CD4-positive, alpha-beta T cell treated with Interleukin-15 for 1 hour (primary cell): ENCODE results near the gene CCDC148.

Experiments used
- DNase-seq: peaks from one replicate; pipeline ENCODE4 v3.0.0-alpha.2; 2020

The CCDC148 gene

DNA sequence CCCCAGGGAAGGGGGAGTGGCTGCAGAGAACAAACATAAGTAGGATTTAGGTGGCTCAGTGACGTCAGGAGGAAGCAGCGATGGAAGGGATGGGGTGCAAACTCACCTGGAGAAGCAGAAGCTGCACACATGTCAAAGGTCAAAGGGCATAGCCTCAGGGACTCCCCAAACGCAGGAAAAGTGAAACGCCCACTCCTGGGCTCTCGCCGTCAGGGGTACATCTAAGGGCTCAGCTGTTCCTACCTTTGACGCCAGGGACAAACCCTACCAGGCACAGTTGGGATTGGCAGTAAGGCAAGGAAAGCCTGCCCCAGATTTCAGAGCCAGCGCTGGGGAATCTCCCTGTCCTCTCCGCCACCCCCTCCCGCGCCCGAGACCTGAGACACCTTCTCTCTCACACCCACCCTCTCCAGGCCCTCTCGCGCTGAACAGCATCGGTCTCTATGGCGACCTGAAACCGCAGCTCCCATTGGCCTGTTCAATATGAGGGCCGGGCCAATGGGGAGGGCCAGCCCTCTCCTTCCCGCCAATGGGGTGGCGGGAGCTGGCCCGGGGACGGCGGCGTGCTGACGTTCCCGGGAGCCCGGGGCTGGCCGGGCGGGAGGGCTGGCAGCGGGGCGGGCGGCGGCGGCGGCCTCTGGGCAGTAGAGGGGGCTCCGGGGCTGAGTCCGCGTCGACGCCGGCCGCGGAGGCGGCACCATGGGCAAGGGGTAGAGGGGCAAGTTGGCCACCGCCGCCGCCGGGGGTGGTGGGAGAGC, at the start of gene CCDC148, which contains the start of gene PKP4:
Gene CCDC148, minus strand, starts transcription at position 445 of the 758 bp plus-strand sequence. Its CDS starts 314 bp downstream, at position 131.
Gene PKP4, plus strand, starts transcription at position 644 of the 758 bp plus-strand sequence. CDS start 76,233 bp downstream, outside the sequence.
- DNase-seq, result peak; percentile 92

DNA sequence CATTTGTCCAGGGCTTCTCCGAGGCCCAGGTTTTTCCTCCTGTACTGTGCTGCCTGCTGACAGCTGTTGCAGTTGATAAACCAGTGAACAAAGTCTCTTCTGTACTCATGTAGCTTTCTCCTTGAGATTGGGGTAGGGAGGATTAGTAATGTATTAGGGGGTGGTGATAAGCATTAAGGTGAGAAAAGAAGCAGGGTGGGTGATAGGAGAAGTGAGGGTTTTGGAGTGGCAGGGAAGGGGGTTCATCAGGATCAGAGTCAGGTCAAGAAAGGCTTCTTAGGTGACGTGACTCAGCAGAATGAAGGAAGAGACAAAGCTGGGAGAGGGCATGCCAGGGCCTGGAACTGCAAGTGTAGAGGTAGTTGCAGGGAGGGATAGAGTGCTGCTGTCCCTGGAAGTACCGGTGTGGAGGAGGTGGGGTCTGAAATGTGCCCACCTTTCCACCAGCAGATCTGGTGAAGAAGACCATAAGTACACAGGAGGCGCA, 48.9 kb upstream of the CCDC148 start:
- DNase-seq, result no peak

DNA sequence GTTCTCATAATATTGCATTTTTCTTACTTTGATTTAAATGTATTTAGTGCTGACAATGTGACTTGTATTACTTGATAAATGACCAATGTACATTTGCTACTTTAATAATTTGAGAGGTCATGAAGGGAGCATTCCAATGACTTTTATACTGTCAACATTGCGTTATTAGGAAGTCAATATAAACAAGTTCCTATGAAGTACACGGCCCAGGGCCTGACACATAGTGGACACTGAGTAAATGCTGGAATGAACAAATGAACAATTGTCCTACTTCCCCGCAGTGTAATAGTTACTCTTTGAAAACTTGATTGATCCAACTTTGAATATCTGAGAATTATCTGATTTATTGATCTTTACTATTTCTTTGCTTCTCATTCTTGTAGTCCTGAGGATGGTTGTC, 47.5 kb upstream of the CCDC148 start:
- DNase-seq, result no peak

DNA sequence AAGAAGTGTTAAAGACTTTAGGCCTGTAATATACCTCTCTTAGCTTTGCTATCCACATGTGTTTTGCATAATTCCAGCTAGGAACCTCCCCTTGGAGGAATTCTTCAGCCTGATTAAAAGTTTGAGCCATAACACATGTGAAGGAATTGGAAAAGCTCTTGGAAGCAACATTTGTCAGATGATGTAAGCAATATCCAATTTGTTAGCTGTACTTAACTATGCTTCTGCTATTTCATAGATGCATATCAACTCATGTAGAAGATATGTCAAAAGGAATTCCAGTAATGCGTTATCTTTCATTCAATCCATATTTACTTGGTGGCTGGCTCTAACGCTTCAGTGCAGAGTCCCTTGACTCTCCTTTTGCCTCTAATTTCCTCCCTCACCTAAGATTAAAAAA, 46.4 kb upstream of the CCDC148 start:
- DNase-seq, result no peak

DNA sequence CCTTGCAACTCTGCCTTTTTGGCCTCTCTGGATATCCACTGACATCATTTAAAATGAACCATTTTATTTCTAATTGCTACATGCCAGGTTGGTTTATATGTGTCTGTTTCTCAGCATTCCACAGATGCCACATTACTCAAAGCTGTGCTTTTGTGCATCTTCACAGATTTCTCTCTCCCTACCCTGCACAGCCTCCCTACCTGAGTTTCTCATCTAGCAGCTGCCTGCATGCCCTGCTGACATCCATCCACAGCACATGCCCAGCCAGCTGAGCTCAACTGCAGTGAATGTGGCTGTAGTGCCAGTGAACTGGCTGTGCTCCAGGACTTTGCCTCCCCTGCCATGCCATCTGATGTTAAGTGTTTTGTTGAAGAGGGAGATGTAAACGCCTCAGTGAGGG, 44.7 kb upstream of the CCDC148 start:
- no peak for DNase-seq

DNA sequence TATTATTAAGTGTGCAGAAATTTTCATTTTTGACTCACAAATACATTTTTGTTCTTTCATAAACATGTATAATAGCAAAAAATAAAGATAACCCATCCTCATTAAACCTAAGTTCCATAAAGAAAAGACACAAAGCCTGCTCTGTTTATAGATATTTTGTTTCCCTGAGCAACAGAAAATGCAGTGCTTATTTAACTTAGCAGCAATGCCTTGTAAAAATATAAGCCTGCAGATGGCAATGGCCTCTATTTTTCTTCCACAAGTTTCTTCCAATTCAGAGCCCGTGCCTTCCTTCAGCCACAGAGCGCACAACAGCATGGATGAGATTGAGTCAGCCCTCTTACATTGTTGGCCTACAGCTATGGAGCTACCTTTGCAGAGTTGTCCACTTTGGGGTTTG, 43.8 kb upstream of the CCDC148 start:
- DNase-seq, result no peak

DNA sequence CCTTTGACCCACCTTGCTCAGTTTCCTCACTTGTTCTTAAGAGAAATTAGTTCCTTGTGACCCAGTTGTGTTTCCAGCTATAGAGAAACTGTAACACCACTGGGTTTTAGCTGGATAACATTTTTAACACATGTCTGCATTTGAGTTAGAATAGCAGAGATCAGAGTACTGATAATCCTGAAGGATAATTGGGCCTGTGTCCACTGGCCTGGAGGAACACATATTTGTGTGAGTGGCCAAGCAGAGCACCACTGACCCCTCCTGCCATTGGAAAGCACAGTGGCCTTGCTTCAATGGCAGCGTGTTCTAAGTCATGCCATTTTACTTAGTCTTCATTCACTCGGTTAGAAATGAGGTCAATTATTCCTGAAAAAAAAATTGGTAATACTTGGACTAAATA, 42.8 kb upstream of the CCDC148 start:
- no peak for DNase-seq

DNA sequence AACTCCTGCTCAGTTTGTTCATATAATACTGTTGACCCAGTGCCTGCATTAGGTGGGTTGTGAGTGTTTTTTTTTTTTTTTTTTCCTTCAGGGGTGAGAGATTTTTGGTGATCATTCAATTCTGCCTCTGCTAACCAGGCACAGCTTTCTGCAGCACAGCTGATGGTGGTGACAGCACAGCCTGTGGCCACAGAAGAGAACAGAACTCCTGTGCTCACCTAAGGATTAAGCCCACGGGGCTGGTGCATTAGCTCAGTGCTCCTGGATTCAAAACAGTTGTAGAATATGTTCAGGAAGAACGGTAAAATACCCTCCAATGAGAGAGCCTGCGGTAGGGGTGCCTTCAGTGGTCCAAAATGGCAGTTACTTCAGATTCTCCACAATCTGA, 42.2 kb upstream of the CCDC148 start:
- DNase-seq, result no peak

DNA sequence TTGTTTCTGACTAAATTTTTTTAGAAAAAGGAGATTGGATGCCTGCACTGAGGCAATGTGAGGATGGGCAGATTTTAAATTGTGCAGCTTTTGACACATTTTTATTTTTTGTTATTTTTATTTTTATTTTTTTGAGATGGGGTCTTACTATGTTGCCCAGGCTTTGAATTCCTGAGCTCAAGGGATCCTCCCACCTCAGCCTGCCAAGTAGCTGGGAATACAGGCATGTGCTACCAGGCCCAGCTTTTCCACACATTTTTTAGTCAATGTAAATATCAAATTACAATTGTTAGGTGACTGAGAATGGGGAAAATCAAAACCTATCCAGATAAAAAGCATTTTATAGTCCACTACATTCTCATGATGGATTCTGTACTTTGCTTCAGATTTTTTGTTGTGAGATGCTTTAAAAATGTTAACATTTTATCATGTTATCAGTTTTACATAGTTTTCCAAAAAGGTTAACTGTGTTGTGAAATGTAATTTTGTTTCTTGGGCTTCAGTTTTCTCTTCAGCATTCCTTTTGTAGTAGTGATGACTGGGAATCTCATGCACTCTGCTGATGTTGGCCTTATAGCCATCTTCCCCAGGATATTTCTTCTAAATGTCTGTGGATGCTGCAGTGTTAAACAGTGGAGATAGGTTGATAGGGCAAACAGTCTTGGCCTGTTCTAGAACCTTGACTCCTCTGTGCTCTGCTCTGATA, 41.6 kb upstream of the CCDC148 start:
- DNase-seq, result no peak

DNA sequence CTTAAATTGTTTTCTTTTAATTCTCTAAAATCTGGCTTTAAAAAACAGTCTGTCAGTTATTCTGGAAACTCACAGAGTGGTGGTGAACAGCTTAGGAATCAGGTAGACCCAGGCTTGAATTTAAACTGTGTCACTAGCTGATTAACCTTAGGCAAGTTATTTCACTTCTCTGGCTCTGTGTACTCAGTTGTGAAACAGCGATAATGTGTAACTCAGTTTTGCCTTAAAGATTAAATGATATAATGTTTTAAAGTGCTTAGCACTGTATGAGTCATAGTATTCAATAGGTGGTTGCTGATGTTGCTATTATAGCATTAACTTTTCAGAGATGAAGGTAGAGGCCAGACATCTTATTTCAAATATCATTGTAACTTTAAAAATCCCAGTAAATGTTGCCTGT, 40.9 kb upstream of the CCDC148 start:
- no peak for DNase-seq

DNA sequence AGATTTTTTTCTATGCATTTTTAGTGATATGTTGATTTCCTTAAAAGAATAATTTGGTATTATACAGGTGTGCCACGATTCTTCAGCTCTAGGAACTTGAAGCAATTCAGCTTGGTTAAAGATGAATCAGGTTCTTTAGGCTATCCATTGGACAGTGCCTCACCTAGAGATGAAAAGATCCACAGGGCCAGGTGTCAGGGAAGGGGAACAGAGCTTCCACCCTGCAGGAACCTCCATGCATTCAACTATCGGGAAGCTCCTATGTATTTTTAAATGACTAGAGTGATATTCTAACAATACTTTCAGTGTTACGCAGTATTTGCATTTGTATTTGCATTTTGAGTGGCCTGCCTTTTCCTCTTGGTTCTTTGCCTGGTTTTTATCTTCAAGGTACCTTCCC, 40.4 kb upstream of the CCDC148 start:
- DNase-seq, result no peak

DNA sequence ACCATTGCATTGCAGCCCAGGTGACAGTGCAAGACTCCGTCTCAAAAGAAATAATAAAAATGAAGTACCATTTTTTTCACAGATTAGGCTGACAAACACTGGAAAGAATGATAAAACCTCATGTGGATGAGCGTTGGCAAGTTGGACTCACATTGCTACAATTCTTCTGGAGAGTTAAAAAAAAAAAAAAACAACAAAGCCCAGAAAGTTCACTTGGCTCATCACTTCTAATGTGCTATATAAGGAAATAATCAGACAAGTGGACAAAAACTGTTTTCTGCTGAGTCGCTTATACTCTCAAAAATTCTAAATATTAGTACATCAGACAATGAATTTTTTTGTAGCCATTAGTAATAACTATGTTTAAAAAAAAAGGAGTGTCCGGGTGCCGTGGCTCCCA, 38.6 kb upstream of the CCDC148 start:
- DNase-seq, result no peak

DNA sequence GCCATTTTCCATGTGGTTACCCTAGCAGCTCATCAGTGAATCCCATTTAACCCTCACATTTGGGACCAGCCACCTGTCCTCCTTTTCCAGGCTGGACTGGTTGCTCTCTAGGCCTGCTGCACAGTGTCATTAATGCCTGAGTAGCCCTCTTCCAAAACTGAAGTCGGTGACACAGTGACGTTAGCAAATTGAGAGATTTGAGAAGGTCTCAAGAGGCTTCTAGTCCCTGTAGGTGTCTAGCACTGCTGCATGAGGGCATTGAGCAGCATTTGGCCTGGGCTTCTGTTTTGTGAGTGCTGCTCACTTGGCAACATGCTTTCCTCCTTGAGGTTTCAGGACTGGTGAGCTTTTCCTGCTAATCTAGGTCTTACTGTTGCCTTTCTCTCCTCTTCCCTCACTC, 36.9 kb upstream of the CCDC148 start:
- no peak for DNase-seq

DNA sequence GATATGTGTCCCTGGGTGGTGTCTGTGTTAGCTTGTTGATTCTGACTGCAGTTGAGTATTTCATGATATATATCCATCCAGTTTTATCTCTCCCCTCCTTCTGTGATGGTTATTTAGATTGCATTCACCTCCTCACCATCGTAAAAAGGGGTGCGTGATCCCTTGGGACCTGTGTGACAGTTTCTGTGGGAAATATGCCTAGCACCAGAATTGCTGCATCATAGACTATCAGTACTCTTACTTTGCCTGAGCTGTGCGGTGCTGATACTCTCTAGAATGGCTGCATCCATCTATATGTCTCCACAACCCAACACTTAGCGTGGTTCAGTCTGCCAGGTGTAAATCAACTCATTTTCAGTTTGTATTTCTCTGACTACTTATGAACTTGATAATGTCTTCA, 34.5 kb upstream of the CCDC148 start:
- DNase-seq, result no peak

DNA sequence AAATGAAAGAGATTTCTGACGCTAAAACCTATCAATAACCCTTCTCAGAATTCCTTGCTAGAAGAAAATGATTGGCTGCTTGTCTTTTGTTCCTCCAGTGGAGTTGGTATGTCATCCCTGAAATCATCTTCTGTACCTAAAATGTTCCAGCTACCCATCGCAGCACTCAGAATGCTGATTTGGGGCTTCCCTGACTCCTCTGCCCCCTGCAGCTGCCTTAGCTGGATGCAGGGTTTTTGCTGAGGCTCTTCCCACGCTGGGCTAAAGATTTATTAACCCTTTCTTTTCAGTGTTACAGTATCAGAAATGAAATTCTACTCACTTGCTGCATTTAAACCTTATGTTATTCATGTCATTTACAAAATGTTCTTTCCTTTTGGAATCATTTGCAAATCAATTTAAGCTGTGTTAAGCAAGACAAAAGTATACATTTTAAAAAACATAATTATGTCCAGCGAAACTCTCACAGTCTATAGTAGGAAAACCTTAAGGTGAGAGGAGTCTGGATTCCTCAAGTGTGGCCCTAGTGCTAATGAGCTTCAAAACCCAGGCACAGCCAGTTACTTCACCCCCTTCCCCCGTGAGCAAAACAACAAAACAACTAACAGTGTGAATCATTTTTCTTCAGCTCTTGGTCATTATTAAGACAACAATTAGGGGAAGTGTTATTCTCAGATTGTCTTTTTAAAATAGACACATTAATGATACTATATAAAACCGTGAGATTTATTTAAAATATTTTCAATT, 33.0 kb upstream of the CCDC148 start:
- no peak for DNase-seq

DNA sequence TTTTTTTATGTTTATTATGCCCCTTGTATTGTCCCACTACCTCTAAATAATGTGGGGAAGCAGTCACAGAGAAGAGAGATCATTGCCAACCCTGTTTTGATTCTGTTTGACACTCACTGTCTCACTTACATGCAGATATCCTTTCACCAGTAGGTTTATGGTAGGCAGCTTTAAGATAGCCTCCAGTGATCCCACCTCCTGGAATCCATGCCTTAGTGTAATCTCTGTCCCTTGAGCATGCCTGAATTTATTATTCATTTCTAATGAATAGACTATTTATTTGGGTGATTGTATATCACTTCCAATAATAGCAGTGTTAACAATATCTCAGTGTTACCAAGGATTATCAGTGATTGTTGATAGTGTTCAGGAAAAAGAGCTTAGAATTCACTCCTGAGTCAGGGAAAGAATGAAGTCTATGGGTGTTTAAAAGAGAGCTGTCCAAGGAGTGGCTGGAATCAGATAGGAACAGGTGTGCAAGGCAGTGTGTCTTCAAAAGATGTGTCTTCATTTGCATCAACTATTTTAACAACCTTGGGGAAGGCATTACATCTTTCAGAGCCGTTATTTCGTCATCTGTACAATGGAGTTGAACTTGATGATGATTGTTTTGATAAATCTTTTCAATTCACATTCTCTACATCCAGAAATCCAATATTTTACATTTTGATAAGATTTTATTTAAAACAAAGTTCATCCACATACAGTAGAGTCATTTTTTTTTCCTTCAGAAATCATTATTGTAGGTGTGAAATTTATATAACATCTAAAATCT, 32.1 kb upstream of the CCDC148 start:
- DNase-seq, result no peak

DNA sequence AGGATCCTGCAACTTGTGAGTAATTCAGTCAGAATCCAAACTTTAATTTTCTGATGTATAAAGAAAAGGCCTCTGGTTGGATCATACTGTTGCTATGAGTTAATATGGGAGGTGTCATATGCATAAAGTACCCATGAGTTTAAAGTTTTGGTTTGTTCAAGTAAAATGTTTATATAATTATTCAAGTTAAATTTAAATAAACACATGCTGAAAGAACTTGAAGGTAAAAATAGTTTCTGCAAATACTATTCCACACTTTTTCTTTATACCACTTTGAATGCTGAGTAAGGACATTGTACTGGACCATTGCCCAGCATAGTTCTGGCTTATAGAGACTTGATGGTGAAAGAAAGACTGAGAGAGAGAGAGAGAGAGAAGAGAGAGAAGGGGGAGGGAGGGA, 30.9 kb upstream of the CCDC148 start:
- no peak for DNase-seq

DNA sequence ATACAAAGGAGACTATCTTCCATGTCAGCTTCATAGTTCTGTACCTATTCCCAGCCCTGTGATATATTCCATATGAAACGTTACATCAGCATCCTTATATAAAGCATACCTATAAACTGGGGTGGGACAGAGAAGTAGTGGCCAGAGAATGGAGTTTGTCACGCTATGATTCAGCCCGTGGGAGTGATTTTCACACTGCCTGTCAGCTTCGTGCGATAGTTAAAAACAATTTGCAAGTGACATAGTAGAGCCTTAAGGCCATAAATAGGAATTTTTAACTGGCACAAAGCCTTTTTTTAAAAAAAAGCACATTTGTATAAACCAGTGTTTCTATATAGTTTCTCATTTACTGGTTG, 30.4 kb upstream of the CCDC148 start:
- no peak for DNase-seq

DNA sequence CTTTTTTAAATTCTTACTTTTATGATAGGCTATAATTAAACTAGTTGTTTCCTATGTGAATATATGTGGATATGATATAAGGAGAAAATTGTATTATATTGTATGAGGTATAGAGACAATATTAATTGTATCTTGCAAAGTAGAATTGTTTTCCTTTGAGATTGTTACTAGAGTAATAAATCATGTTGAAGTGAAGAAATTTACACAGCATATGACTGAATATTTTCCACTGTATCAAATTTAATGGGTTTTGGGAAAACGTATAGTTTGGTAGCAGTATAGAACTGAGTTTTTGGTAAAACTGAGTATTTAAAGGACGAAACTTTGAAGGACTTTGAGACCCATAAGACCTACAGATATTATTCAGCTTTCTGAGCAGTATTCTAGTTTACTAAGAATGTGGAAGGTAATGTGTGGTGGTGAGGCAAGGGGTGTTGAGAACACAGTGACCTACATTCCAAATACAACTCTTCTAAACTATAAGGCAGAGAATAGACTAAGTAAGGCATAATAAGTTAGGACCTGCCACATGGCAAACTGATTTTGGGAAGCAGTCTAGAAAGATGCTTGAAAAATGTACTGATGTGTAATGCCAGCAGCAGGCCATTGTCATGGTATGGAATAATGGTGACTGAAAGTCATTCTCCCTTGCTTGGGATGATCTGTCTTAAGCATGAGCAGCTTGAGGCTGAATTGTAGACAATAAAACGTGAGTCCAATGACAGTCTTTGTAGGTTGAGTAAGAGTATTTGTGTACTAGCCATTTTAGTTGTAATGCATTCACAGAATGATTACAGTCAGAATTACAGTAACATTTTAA, 29.8 kb upstream of the CCDC148 start:
- no peak for DNase-seq

DNA sequence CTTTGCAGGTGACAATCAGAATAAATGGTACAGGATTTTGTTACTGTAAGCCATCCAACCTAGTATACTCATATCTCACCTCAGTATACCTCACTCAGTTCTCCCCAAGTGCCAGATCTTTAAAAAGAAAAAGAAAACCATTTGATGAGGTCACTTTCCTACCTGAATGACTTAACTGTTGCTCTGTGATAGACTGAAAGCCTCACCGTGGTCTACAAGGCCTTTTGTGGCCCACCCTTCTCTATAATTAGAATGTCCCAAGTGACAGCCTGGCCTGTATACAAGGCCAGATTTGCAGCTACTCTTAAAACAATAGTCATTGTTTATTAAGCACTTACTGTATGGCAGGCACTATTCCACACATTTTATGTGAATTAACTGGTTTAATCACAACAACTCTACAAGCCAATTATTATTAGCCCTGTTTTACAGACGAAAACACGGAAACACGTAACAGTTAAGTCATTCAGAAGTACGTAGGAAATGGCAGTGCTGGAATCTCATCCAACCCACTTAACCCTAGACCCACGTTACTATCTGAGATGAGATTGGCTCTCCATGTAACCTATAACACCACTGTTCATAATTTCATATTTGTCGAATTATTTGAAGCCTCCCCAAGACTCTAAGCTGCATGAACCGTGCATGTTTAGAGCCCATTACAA, 28.5 kb upstream of the CCDC148 start:
- no peak for DNase-seq

DNA sequence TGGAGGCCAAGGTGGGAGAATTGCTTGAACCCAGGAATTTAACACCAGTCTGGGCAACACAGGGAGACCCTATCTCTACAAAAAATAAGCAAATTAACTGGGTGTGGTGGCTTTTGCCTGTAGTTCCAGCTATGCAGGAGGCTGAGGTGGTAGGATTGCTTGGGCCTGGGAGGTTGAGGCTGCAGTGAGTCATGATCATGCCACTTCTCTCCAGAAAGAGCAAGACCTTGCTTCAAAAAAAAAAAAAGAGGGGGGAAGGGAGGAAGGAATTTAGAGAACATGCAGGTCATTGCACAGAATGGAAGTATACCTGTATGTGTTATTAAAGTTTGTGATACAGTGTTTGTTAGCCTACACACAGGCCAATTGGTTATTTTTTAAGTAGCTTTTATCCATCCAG, 26.0 kb upstream of the CCDC148 start:
- DNase-seq, result no peak
